WTC11 (cell line): Measurements from ENCODE around the gene DDB1. TPM values are rescaled to one million over a fixed set of nuclear protein-coding genes. Genes with fewer than 3 reads are reported as not detected.

Source experiments
- ATF1 ChIP-seq: sonication (generic); formaldehyde crosslinking; IDR thresholded peaks from 2 replicates; pipeline ENCODE4 v1.8.1; 2023; ENCODE audit warnings: mild to moderate bottlenecking, moderate library complexity, missing genetic modification reagents
- CREM ChIP-seq: sonication (generic); formaldehyde crosslinking; IDR thresholded peaks from 2 replicates; pipeline ENCODE4 v1.8.1; 2022; ENCODE audit warnings: mild to moderate bottlenecking, missing genetic modification reagents, moderate library complexity
- ESRRA ChIP-seq: sonication (generic); formaldehyde crosslinking; IDR thresholded peaks from 2 replicates; pipeline ENCODE4 v1.8.1; 2022; ENCODE audit warnings: mild to moderate bottlenecking, missing genetic modification reagents, borderline replicate concordance
- ETV6 ChIP-seq: sonication (generic); formaldehyde crosslinking; IDR thresholded peaks from 2 replicates; pipeline ENCODE4 v1.8.1; 2022; ENCODE audit warnings: mild to moderate bottlenecking, missing genetic modification reagents
- IRF1 ChIP-seq: sonication (generic); formaldehyde crosslinking; IDR thresholded peaks from 2 replicates; pipeline ENCODE4 v1.8.0; 2023; ENCODE audit warnings: missing genetic modification reagents
- JAZF1 ChIP-seq: fragments of 250-450 bp; sonication (Bioruptor Pico); IDR thresholded peaks from 2 replicates; pipeline ENCODE4 v1.9.0; 2021; ENCODE audit warnings: moderate library complexity, mild to moderate bottlenecking, inconsistent platforms
- MXD4 ChIP-seq: fragments of 250-450 bp; sonication (Bioruptor Pico); IDR thresholded peaks from 2 replicates; pipeline ENCODE4 v1.8.0; 2021; ENCODE audit warnings: mild to moderate bottlenecking, moderate library complexity, borderline replicate concordance
- NR2C2 ChIP-seq: sonication (generic); formaldehyde crosslinking; IDR thresholded peaks from 2 replicates; pipeline ENCODE4 v1.8.0; 2022; ENCODE audit warnings: mild to moderate bottlenecking, missing genetic modification reagents
- SMAD3 ChIP-seq: sonication (generic); formaldehyde crosslinking; IDR thresholded peaks from 2 replicates; pipeline ENCODE4 v1.8.0; 2022; ENCODE audit warnings: missing genetic modification reagents, mild to moderate bottlenecking, borderline replicate concordance
- SOX15 ChIP-seq: fragments of 250-450 bp; sonication (Bioruptor Pico); IDR thresholded peaks from 2 replicates; pipeline ENCODE4 v1.9.0; 2021; ENCODE audit warnings: mild to moderate bottlenecking
- ZBTB21 ChIP-seq: sonication (generic); formaldehyde crosslinking; IDR thresholded peaks from 2 replicates; pipeline ENCODE4 v1.8.1; 2023; ENCODE audit warnings: mild to moderate bottlenecking, missing genetic modification reagents, borderline replicate concordance
- ZNF121 ChIP-seq: sonication (generic); formaldehyde crosslinking; IDR thresholded peaks from 2 replicates; pipeline ENCODE4 v1.8.0; 2023; ENCODE audit warnings: missing genetic modification reagents
- ZNF219 ChIP-seq: sonication (generic); formaldehyde crosslinking; IDR thresholded peaks from 2 replicates; pipeline ENCODE4 v1.8.0; 2023; ENCODE audit warnings: missing genetic modification reagents, mild to moderate bottlenecking, borderline replicate concordance
- ZNF281 ChIP-seq: sonication (generic); formaldehyde crosslinking; IDR thresholded peaks from 2 replicates; pipeline ENCODE4 v1.8.0; 2023; ENCODE audit warnings: mild to moderate bottlenecking, missing genetic modification reagents
- ZNF317 ChIP-seq: sonication (generic); formaldehyde crosslinking; IDR thresholded peaks from 2 replicates; pipeline ENCODE4 v1.8.1; 2023; ENCODE audit warnings: low read depth, mild to moderate bottlenecking, moderate library complexity, missing genetic modification reagents, borderline replicate concordance
- ZNF396 ChIP-seq: fragments of 250-450 bp; sonication (Bioruptor Pico); IDR thresholded peaks from 2 replicates; pipeline ENCODE4 v1.8.0; 2021; ENCODE audit warnings: mild to moderate bottlenecking, moderate library complexity, borderline replicate concordance
- ZNF423 ChIP-seq: fragments of 250-450 bp; sonication (Bioruptor Pico); IDR thresholded peaks from 2 replicates; pipeline ENCODE4 v2.1.2; 2022; ENCODE audit warnings: mild to moderate bottlenecking, moderate library complexity
- ZNF532 ChIP-seq: fragments of 250-450 bp; sonication (Bioruptor Pico); IDR thresholded peaks from 2 replicates; pipeline ENCODE4 v1.9.0; 2021; ENCODE audit warnings: mild to moderate bottlenecking, borderline replicate concordance
- total RNA-seq: library from RNA; stranded (reverse); gene quantifications from 3 replicates; pipeline ENCODE4 v1.2.3, GENCODE V29; 2021
- TF ChIP-seq, protein P1 (sequence below): sonication (generic); formaldehyde crosslinking; conservative IDR thresholded peaks from 2 replicates; pipeline ENCODE4 v1.8.1; 2023; ENCODE audit warnings: mild to moderate bottlenecking, low read depth, missing genetic modification reagents, moderate library complexity
- TF ChIP-seq, protein P2 (sequence below): sonication (generic); formaldehyde crosslinking; IDR thresholded peaks from 2 replicates; pipeline ENCODE4 v1.8.0; 2022; ENCODE audit warnings: mild to moderate bottlenecking, missing genetic modification reagents
- TF ChIP-seq, protein P3 (sequence below): fragments of 200-600 bp; IDR thresholded peaks from 2 replicates; pipeline ENCODE4 v1.8.0; 2022; ENCODE audit warnings: antibody characterized with exemption
- TF ChIP-seq, protein P4 (sequence below): sonication (generic); formaldehyde crosslinking; IDR thresholded peaks from 2 replicates; pipeline ENCODE4 v1.8.1; 2023; ENCODE audit warnings: mild to moderate bottlenecking, missing genetic modification reagents, moderate library complexity
- TF ChIP-seq, protein P5 (sequence below): sonication (generic); formaldehyde crosslinking; IDR thresholded peaks from 2 replicates; pipeline ENCODE4 v1.8.1; 2022; ENCODE audit warnings: mild to moderate bottlenecking, moderate library complexity, missing genetic modification reagents
- TF ChIP-seq, protein P6 (sequence below): fragments of 250-450 bp; sonication (Bioruptor Pico); IDR thresholded peaks from 2 replicates; pipeline ENCODE4 v1.9.0; 2021; ENCODE audit warnings: mild to moderate bottlenecking

The DDB1 gene
- total RNA-seq, 1 experiment from 2014 or later: 316 TPM

DNA sequence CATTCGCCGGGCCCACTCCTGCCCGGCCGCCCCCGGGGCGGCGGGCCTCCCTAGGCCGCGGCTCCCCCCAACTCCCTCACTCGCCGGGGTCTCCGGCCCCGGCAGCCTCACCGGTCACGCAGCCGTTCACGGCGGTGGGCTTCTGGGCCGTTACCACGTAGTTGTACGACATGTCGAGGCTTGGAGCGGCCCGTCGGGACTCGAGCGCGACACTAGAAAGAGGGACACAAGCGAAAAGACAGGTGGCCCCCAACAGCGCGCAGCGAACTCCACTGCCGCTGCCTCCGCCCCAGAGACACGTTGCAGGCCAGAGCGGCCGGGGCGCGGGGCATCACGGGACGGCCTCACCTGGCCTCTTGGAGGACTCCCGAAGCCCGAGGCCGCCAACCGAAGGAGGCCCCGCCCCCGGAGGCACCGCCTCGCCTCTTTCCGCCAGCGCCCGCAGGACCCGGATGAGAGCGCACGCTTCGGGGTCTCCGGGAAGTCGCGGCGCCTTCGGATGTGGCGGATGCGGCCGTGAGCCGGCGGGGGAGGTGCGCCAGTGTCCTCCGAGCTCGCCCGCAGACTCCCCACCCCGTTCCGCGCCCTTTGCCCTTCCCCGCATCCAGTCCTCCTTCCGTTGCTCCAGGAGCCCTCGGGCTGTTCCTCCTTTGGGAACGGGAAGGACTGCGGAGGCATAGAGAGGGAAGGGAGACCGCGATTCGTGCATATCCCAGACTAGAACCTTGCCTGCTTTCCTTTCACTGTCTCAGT is at the start of gene DDB1, which contains the start of gene TKFC (continued):
- TF ChIP-seq, protein P1, sequence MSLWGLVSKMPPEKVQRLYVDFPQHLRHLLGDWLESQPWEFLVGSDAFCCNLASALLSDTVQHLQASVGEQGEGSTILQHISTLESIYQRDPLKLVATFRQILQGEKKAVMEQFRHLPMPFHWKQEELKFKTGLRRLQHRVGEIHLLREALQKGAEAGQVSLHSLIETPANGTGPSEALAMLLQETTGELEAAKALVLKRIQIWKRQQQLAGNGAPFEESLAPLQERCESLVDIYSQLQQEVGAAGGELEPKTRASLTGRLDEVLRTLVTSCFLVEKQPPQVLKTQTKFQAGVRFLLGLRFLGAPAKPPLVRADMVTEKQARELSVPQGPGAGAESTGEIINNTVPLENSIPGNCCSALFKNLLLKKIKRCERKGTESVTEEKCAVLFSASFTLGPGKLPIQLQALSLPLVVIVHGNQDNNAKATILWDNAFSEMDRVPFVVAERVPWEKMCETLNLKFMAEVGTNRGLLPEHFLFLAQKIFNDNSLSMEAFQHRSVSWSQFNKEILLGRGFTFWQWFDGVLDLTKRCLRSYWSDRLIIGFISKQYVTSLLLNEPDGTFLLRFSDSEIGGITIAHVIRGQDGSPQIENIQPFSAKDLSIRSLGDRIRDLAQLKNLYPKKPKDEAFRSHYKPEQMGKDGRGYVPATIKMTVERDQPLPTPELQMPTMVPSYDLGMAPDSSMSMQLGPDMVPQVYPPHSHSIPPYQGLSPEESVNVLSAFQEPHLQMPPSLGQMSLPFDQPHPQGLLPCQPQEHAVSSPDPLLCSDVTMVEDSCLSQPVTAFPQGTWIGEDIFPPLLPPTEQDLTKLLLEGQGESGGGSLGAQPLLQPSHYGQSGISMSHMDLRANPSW (CRISPR knock-in tag): no peak
- TF ChIP-seq ZNF219 (CRISPR knock-in tag) (peak; percentile 80; the same call in 1 of the 2 replicates), CREM (CRISPR knock-in tag) (peak; percentile 55; the same call in 1 of the 2 replicates), ZNF121 (CRISPR knock-in tag) (no peak), SOX15 (no peak), ZNF281 (CRISPR knock-in tag) (no peak), JAZF1 (CRISPR knock-in tag) (no peak), ATF1 (CRISPR knock-in tag) (no peak), MXD4 (CRISPR knock-in tag) (no peak), SMAD3 (CRISPR knock-in tag) (0 out of 2 replicates have a peak, but pooled peaks have one; percentile 68), ESRRA (CRISPR knock-in tag) (peak; percentile 33; the same call in 1 of the 2 replicates), ZBTB21 (no peak; the same call in 1 of the 2 replicates), NR2C2 (CRISPR knock-in tag) (no peak), ZNF532 (CRISPR knock-in tag) (no peak), IRF1 (no peak), ETV6 (CRISPR knock-in tag) (peak; percentile 84), ZNF423 (CRISPR knock-in tag) (no peak), ZNF396 (CRISPR knock-in tag) (no peak), ZNF317 (CRISPR knock-in tag) (no peak)
- TF ChIP-seq, protein P2, sequence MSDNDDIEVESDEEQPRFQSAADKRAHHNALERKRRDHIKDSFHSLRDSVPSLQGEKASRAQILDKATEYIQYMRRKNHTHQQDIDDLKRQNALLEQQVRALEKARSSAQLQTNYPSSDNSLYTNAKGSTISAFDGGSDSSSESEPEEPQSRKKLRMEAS (CRISPR knock-in tag): peak; percentile 96
- TF ChIP-seq, protein P3, sequence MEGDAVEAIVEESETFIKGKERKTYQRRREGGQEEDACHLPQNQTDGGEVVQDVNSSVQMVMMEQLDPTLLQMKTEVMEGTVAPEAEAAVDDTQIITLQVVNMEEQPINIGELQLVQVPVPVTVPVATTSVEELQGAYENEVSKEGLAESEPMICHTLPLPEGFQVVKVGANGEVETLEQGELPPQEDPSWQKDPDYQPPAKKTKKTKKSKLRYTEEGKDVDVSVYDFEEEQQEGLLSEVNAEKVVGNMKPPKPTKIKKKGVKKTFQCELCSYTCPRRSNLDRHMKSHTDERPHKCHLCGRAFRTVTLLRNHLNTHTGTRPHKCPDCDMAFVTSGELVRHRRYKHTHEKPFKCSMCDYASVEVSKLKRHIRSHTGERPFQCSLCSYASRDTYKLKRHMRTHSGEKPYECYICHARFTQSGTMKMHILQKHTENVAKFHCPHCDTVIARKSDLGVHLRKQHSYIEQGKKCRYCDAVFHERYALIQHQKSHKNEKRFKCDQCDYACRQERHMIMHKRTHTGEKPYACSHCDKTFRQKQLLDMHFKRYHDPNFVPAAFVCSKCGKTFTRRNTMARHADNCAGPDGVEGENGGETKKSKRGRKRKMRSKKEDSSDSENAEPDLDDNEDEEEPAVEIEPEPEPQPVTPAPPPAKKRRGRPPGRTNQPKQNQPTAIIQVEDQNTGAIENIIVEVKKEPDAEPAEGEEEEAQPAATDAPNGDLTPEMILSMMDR: no peak
- TF ChIP-seq, protein P4, sequence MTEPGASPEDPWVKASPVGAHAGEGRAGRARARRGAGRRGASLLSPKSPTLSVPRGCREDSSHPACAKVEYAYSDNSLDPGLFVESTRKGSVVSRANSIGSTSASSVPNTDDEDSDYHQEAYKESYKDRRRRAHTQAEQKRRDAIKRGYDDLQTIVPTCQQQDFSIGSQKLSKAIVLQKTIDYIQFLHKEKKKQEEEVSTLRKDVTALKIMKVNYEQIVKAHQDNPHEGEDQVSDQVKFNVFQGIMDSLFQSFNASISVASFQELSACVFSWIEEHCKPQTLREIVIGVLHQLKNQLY (CRISPR knock-in tag): no peak
- TF ChIP-seq, protein P5, sequence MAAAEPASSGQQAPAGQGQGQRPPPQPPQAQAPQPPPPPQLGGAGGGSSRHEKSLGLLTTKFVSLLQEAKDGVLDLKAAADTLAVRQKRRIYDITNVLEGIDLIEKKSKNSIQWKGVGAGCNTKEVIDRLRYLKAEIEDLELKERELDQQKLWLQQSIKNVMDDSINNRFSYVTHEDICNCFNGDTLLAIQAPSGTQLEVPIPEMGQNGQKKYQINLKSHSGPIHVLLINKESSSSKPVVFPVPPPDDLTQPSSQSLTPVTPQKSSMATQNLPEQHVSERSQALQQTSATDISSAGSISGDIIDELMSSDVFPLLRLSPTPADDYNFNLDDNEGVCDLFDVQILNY: no peak
- TF ChIP-seq, protein P6, sequence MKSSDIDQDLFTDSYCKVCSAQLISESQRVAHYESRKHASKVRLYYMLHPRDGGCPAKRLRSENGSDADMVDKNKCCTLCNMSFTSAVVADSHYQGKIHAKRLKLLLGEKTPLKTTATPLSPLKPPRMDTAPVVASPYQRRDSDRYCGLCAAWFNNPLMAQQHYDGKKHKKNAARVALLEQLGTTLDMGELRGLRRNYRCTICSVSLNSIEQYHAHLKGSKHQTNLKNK: no peak
